GM08714 (cell line): Measurements from ENCODE around the gene NR5A2.

ENCODE experiments used
- H3K4me3 ChIP-seq: fragments of 200-500 bp; sonication (Bioruptor generic); 2 replicates; pipeline ENCODE4 v1.5.1; 2014; ENCODE audit warnings: mild to moderate bottlenecking, low read length, inconsistent platforms
- ZNF274 ChIP-seq: IDR thresholded peaks from 2 replicates; pipeline ENCODE4 v1.6.1; 2012; ENCODE audit warnings: mild to moderate bottlenecking, low read depth, low read length

The NR5A2 gene

GRCh38 chr1:200073286-200073637 lies 45.8 kb downstream of the NR5A2 start:
- no peak overlapping the region for H3K4me3 ChIP-seq
- TF ChIP-seq ZNF274 = no peak

- H3K4me3 ChIP-seq = no peak overlapping the region
- no peak for TF ChIP-seq ZNF274
These were observed 48.0 kb downstream of the NR5A2 start for GRCh38 chr1:200075522-200075921.

- no peak overlapping the region for H3K4me3 ChIP-seq
- no peak for TF ChIP-seq ZNF274
These were observed 48.5 kb downstream of the NR5A2 start for GRCh38 chr1:200075938-200076546.

- TF ChIP-seq ZNF274 = no peak
- no peak overlapping the region for H3K4me3 ChIP-seq
These were observed 51.9 kb downstream of the NR5A2 start for GRCh38 chr1:200079232-200079940.

- no peak overlapping the region for H3K4me3 ChIP-seq
- no peak for TF ChIP-seq ZNF274
These were observed 53.9 kb downstream of the NR5A2 start for GRCh38 chr1:200081151-200081968.

GRCh38 chr1:200081969-200082245 lies 54.4 kb downstream of the NR5A2 start:
- TF ChIP-seq ZNF274 = no peak
- no peak overlapping the region for H3K4me3 ChIP-seq

- TF ChIP-seq ZNF274 = no peak
- H3K4me3 ChIP-seq = no peak overlapping the region
These were observed 54.8 kb downstream of the NR5A2 start for GRCh38 chr1:200082329-200082728.

- H3K4me3 ChIP-seq = no peak overlapping the region
- TF ChIP-seq ZNF274 = no peak
These were observed 63.0 kb downstream of the NR5A2 start for GRCh38 chr1:200090252-200091159.

- TF ChIP-seq ZNF274 = no peak
- H3K4me3 ChIP-seq = no peak overlapping the region
These were observed 67.6 kb downstream of the NR5A2 start for GRCh38 chr1:200095057-200095577.

- no peak for TF ChIP-seq ZNF274
These were observed 69.3 kb downstream of the NR5A2 start for GRCh38 chr1:200096774-200097173.

GRCh38 chr1:200099040-200099439 lies 71.5 kb downstream of the NR5A2 start:
- no peak overlapping the region for H3K4me3 ChIP-seq
- no peak for TF ChIP-seq ZNF274

More at GRCh38 chr1:200096774-200097173, 69.3 kb downstream of the NR5A2 start:
- H3K4me3 ChIP-seq = no peak overlapping the region

- TF ChIP-seq ZNF274 = no peak
- no peak overlapping the region for H3K4me3 ChIP-seq
These were observed 76.6 kb downstream of the NR5A2 start for GRCh38 chr1:200103966-200104583.

GRCh38 chr1:200107004-200107470 lies 79.5 kb downstream of the NR5A2 start:
- TF ChIP-seq ZNF274 = no peak
- H3K4me3 ChIP-seq = no peak overlapping the region

GRCh38 chr1:200108659-200109058 lies 81.1 kb downstream of the NR5A2 start:
- H3K4me3 ChIP-seq = no peak overlapping the region
- no peak for TF ChIP-seq ZNF274
